ENCODE measurements around the gene JAKMIP2.

DNA sequence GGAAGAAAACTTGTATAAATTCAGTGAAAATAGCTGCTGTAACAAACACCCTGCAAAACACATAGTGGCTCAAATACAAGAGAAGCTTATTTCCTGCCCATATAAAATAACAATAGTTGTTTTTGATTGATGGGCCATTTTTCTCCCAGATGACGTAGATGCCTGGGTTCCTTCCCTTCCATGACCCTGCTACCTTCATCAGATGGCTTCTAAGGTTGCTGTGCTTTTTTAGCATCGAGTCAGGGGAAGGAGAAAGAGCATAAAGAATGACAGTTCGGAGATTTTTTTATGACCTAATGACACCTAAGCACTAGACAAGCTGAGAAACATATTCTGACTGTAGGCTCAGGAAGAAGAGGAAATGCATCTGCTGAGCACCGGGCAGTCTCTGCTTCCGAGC, 238.0 kb downstream of the JAKMIP2 start:
- TF ChIP-seq, protein P1, sequence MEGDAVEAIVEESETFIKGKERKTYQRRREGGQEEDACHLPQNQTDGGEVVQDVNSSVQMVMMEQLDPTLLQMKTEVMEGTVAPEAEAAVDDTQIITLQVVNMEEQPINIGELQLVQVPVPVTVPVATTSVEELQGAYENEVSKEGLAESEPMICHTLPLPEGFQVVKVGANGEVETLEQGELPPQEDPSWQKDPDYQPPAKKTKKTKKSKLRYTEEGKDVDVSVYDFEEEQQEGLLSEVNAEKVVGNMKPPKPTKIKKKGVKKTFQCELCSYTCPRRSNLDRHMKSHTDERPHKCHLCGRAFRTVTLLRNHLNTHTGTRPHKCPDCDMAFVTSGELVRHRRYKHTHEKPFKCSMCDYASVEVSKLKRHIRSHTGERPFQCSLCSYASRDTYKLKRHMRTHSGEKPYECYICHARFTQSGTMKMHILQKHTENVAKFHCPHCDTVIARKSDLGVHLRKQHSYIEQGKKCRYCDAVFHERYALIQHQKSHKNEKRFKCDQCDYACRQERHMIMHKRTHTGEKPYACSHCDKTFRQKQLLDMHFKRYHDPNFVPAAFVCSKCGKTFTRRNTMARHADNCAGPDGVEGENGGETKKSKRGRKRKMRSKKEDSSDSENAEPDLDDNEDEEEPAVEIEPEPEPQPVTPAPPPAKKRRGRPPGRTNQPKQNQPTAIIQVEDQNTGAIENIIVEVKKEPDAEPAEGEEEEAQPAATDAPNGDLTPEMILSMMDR (IDR thresholded peaks at IDR 0.05; ENCODE audit: insufficient read depth, low read length) = no peak
- no peak for TF ChIP-seq POLR2AphosphoS5 (IDR thresholded peaks at IDR 0.05; ENCODE audit: low read depth)

Measured in HL-60 (cell line).